ENCODE results near the gene GPRC5C.
A peak's percentile ranks its signal among the peaks of the same experiment; 100 is the strongest.
"Not testable (repeated sequence)": the region's sequence is repeated elsewhere in the genome, so short reads cannot be mapped to it uniquely, and the experiment has no call there.

Gene GPRC5C

GRCh38 chr17:74480290-74480689 lies 48.4 kb downstream of the GPRC5C start:
- peaks cover 4% of the 10 kb centered on the region for H3K9me3 Mint-ChIP-seq

GRCh38 chr17:74481621-74482020 lies 49.7 kb downstream of the GPRC5C start:
- no peaks in the 10 kb centered on the region for H3K9me3 Mint-ChIP-seq
- H3K4me3 Mint-ChIP-seq: no peak overlapping the region
- TF ChIP-seq CTCF (IDR thresholded peaks at IDR 0.05; ENCODE audit: unreplicated experiment in 3 of 3): no peak
- H3K27ac Mint-ChIP-seq: no peak overlapping the region
- peaks cover 62% of the 10 kb centered on the region for H3K27me3 Mint-ChIP-seq (ENCODE audit: low read depth)
- no peaks in the 10 kb centered on the region for H3K36me3 Mint-ChIP-seq (ENCODE audit: low read depth)
- H3K4me1 Mint-ChIP-seq: no peaks in the 10 kb centered on the region

More at GRCh38 chr17:74480290-74480689, 48.4 kb downstream of the GPRC5C start:
- Mint-ChIP-seq H3K27ac (no peak overlapping the region), H3K27me3 (ENCODE audit: low read depth) (peaks cover 57% of the 10 kb centered on the region), H3K4me1 (no peaks in the 10 kb centered on the region), H3K4me3 (no peak overlapping the region), H3K36me3 (ENCODE audit: low read depth) (no peaks in the 10 kb centered on the region)
- no peak for TF ChIP-seq CTCF (IDR thresholded peaks at IDR 0.05; ENCODE audit: unreplicated experiment in 3 of 3)

- H3K4me3 Mint-ChIP-seq: no peak overlapping the region
- H3K4me1 Mint-ChIP-seq: no peaks in the 10 kb centered on the region
- no peak for TF ChIP-seq CTCF (IDR thresholded peaks at IDR 0.05; ENCODE audit: unreplicated experiment in 3 of 3)
- no peaks in the 10 kb centered on the region for H3K36me3 Mint-ChIP-seq (ENCODE audit: low read depth)
- H3K27ac Mint-ChIP-seq: no peak overlapping the region
- peaks cover 56% of the 10 kb centered on the region for H3K27me3 Mint-ChIP-seq (ENCODE audit: low read depth)
- peaks cover 3% of the 10 kb centered on the region for H3K9me3 Mint-ChIP-seq
These were observed 52.2 kb downstream of the GPRC5C start for GRCh38 chr17:74484066-74484465.

- Mint-ChIP-seq H3K27me3 (ENCODE audit: low read depth) (peaks cover 49% of the 10 kb centered on the region), H3K4me1 (no peaks in the 10 kb centered on the region), H3K27ac (peak overlapping the region in 1 of 3 experiments; percentile 48), H3K36me3 (ENCODE audit: low read depth) (no peaks in the 10 kb centered on the region), H3K4me3 (no peak overlapping the region), H3K9me3 (peaks cover 6% of the 10 kb centered on the region)
- no peak for TF ChIP-seq CTCF (IDR thresholded peaks at IDR 0.05; ENCODE audit: unreplicated experiment in 3 of 3)
These were observed 53.3 kb downstream of the GPRC5C start for GRCh38 chr17:74485022-74485743.

- TF ChIP-seq CTCF (IDR thresholded peaks at IDR 0.05; ENCODE audit: unreplicated experiment in 3 of 3): no peak
- H3K27me3 Mint-ChIP-seq (ENCODE audit: low read depth): peaks cover 42% of the 10 kb centered on the region
- peaks cover 6% of the 10 kb centered on the region for H3K9me3 Mint-ChIP-seq
- H3K4me1 Mint-ChIP-seq: no peaks in the 10 kb centered on the region
- no peak overlapping the region for H3K27ac Mint-ChIP-seq
- no peak overlapping the region for H3K4me3 Mint-ChIP-seq
- H3K36me3 Mint-ChIP-seq (ENCODE audit: low read depth): no peaks in the 10 kb centered on the region
These were observed 54.0 kb downstream of the GPRC5C start for GRCh38 chr17:74485841-74486240.

- not testable (repeated sequence) for H3K9me3 Mint-ChIP-seq; H3K36me3 Mint-ChIP-seq (ENCODE audit: low read depth); H3K4me1 Mint-ChIP-seq; H3K27ac Mint-ChIP-seq; H3K4me3 Mint-ChIP-seq
- peaks cover 18% of the 10 kb centered on the region for H3K27me3 Mint-ChIP-seq (ENCODE audit: low read depth)
These were observed 56.4 kb downstream of the GPRC5C start for GRCh38 chr17:74488276-74488675.
